ENCODE data around the gene STARD8.
A peak's percentile ranks its signal among the peaks of the same experiment; 100 is the strongest.

The STARD8 gene

GRCh38 chrX:68703369-68703768, 55.9 kb downstream of the STARD8 start:
- no peaks in the 10 kb centered on the region for H3K27me3 Mint-ChIP-seq
- peaks cover 73% of the 10 kb centered on the region for H3K4me1 Mint-ChIP-seq (ENCODE audit: low read depth)
- no peaks in the 10 kb centered on the region for H3K9me3 Mint-ChIP-seq
- H3K27ac Mint-ChIP-seq = peak overlapping the region; percentile 84
- H3K36me3 Mint-ChIP-seq (ENCODE audit: low read depth) = peaks cover 31% of the 10 kb centered on the region
- H3K4me3 Mint-ChIP-seq = no peak overlapping the region
- intact Hi-C loops (cut with micrococcal nuclease) = no loop called here

GRCh38 chrX:68703846-68704245, 56.4 kb downstream of the STARD8 start:
- Mint-ChIP-seq H3K27ac (peak overlapping the region; percentile 84), H3K4me1 (ENCODE audit: low read depth) (peaks cover 73% of the 10 kb centered on the region), H3K4me3 (no peak overlapping the region), H3K27me3 (no peaks in the 10 kb centered on the region), H3K9me3 (no peaks in the 10 kb centered on the region), H3K36me3 (ENCODE audit: low read depth) (peaks cover 33% of the 10 kb centered on the region)
- intact Hi-C loops (cut with micrococcal nuclease) = no loop called here

- no peaks in the 10 kb centered on the region for H3K27me3 Mint-ChIP-seq
- no peak overlapping the region for H3K4me3 Mint-ChIP-seq
- intact Hi-C loops (cut with micrococcal nuclease) = loop anchor here (5.0 kb wide), 1 partner anchor 194 kb away; no protein-coding TSS in a partner anchor
- H3K9me3 Mint-ChIP-seq = no peaks in the 10 kb centered on the region
- H3K27ac Mint-ChIP-seq = no peak overlapping the region
- peaks cover 27% of the 10 kb centered on the region for H3K36me3 Mint-ChIP-seq (ENCODE audit: low read depth)
- peaks cover 68% of the 10 kb centered on the region for H3K4me1 Mint-ChIP-seq (ENCODE audit: low read depth)
Observed at GRCh38 chrX:68705986-68706385, 58.5 kb downstream of the STARD8 start.

- Mint-ChIP-seq H3K36me3 (ENCODE audit: low read depth) (peaks cover 48% of the 10 kb centered on the region), H3K9me3 (no peaks in the 10 kb centered on the region), H3K27me3 (no peaks in the 10 kb centered on the region), H3K4me3 (no peak overlapping the region), H3K4me1 (ENCODE audit: low read depth) (peaks cover 66% of the 10 kb centered on the region), H3K27ac (no peak overlapping the region)
- intact Hi-C loops (cut with micrococcal nuclease) = loop anchor here (5.0 kb wide), 1 partner anchor 196 kb away; no protein-coding TSS in a partner anchor
Observed at GRCh38 chrX:68708503-68709290, 61.2 kb downstream of the STARD8 start.

- intact Hi-C loops (cut with micrococcal nuclease) = no loop called here
- Mint-ChIP-seq H3K4me3 (no peak overlapping the region), H3K27me3 (no peaks in the 10 kb centered on the region), H3K27ac (no peak overlapping the region), H3K9me3 (no peaks in the 10 kb centered on the region), H3K4me1 (ENCODE audit: low read depth) (peaks cover 54% of the 10 kb centered on the region), H3K36me3 (ENCODE audit: low read depth) (peaks cover 59% of the 10 kb centered on the region)
Observed at GRCh38 chrX:68710870-68711576, 63.6 kb downstream of the STARD8 start.

GRCh38 chrX:68711845-68712244, 64.4 kb downstream of the STARD8 start:
- Mint-ChIP-seq H3K27ac (no peak overlapping the region), H3K36me3 (ENCODE audit: low read depth) (peaks cover 67% of the 10 kb centered on the region)
- intact Hi-C loops (cut with micrococcal nuclease) = no loop called here

GRCh38 chrX:68714856-68715255, 67.4 kb downstream of the STARD8 start:
- Mint-ChIP-seq H3K36me3 (ENCODE audit: low read depth) (peaks cover 93% of the 10 kb centered on the region), H3K27me3 (no peaks in the 10 kb centered on the region), H3K4me3 (no peak overlapping the region), H3K4me1 (ENCODE audit: low read depth) (peaks cover 27% of the 10 kb centered on the region), H3K27ac (no peak overlapping the region), H3K9me3 (no peaks in the 10 kb centered on the region)
- intact Hi-C loops (cut with micrococcal nuclease) = no loop called here

More at GRCh38 chrX:68711845-68712244, 64.4 kb downstream of the STARD8 start:
- H3K4me1 Mint-ChIP-seq (ENCODE audit: low read depth) = peaks cover 54% of the 10 kb centered on the region
- H3K27me3 Mint-ChIP-seq = no peaks in the 10 kb centered on the region
- no peaks in the 10 kb centered on the region for H3K9me3 Mint-ChIP-seq
- no peak overlapping the region for H3K4me3 Mint-ChIP-seq

- Mint-ChIP-seq H3K9me3 (no peaks in the 10 kb centered on the region), H3K27me3 (no peaks in the 10 kb centered on the region), H3K4me3 (no peak overlapping the region), H3K36me3 (ENCODE audit: low read depth) (peaks cover 100% of the 10 kb centered on the region), H3K27ac (no peak overlapping the region), H3K4me1 (ENCODE audit: low read depth) (peaks cover 12% of the 10 kb centered on the region)
- intact Hi-C loops (cut with micrococcal nuclease) = no loop called here
Observed at GRCh38 chrX:68717196-68717595, 69.7 kb downstream of the STARD8 start.

GRCh38 chrX:68717663-68718442, 70.4 kb downstream of the STARD8 start:
- Mint-ChIP-seq H3K27me3 (no peaks in the 10 kb centered on the region), H3K4me1 (ENCODE audit: low read depth) (peaks cover 8% of the 10 kb centered on the region), H3K9me3 (no peaks in the 10 kb centered on the region), H3K4me3 (no peak overlapping the region), H3K36me3 (ENCODE audit: low read depth) (peaks cover 100% of the 10 kb centered on the region), H3K27ac (no peak overlapping the region)
- intact Hi-C loops (cut with micrococcal nuclease) = no loop called here

- H3K27me3 Mint-ChIP-seq = no peaks in the 10 kb centered on the region
- intact Hi-C loops (cut with micrococcal nuclease) = no loop called here
- H3K9me3 Mint-ChIP-seq = no peaks in the 10 kb centered on the region
- peaks cover 2% of the 10 kb centered on the region for H3K4me1 Mint-ChIP-seq (ENCODE audit: low read depth)
- no peak overlapping the region for H3K4me3 Mint-ChIP-seq
- no peak overlapping the region for H3K27ac Mint-ChIP-seq
- H3K36me3 Mint-ChIP-seq (ENCODE audit: low read depth) = peaks cover 100% of the 10 kb centered on the region
Observed at GRCh38 chrX:68718443-68718820, 71.0 kb downstream of the STARD8 start.

GRCh38 chrX:68719181-68719903, 71.9 kb downstream of the STARD8 start:
- Mint-ChIP-seq H3K27me3 (no peaks in the 10 kb centered on the region), H3K9me3 (no peaks in the 10 kb centered on the region), H3K36me3 (ENCODE audit: low read depth) (peaks cover 100% of the 10 kb centered on the region), H3K27ac (no peak overlapping the region), H3K4me1 (ENCODE audit: low read depth) (no peaks in the 10 kb centered on the region), H3K4me3 (no peak overlapping the region)
- intact Hi-C loops (cut with micrococcal nuclease) = no loop called here

- Mint-ChIP-seq H3K27me3 (no peaks in the 10 kb centered on the region), H3K4me3 (no peak overlapping the region), H3K9me3 (no peaks in the 10 kb centered on the region), H3K4me1 (ENCODE audit: low read depth) (no peaks in the 10 kb centered on the region), H3K27ac (no peak overlapping the region), H3K36me3 (ENCODE audit: low read depth) (peaks cover 100% of the 10 kb centered on the region)
- intact Hi-C loops (cut with micrococcal nuclease) = no loop called here
Observed at GRCh38 chrX:68719904-68720614, 72.6 kb downstream of the STARD8 start.

- intact Hi-C loops (cut with micrococcal nuclease) = no loop called here
- H3K4me3 Mint-ChIP-seq = no peak overlapping the region
- H3K36me3 Mint-ChIP-seq (ENCODE audit: low read depth) = peaks cover 100% of the 10 kb centered on the region
- no peaks in the 10 kb centered on the region for H3K4me1 Mint-ChIP-seq (ENCODE audit: low read depth)
- no peak overlapping the region for H3K27ac Mint-ChIP-seq
- H3K27me3 Mint-ChIP-seq = no peaks in the 10 kb centered on the region
- H3K9me3 Mint-ChIP-seq = no peaks in the 10 kb centered on the region
Observed at GRCh38 chrX:68720851-68721250, 73.4 kb downstream of the STARD8 start.
